Measurements from ENCODE around the gene C19orf38.
"Not testable (repeated sequence)": the region's sequence is repeated elsewhere in the genome, so short reads cannot be mapped to it uniquely, and the experiment has no call there.

Gene C19orf38

GRCh38 chr19:10877608-10878007 lies 29.4 kb downstream of the C19orf38 start:
- DNase-seq, result not testable (repeated sequence)

GRCh38 chr19:10878253-10878652 lies 30.0 kb downstream of the C19orf38 start:
- no peak for DNase-seq

- no peak for DNase-seq
These were observed 33.3 kb downstream of the C19orf38 start for GRCh38 chr19:10881403-10882107.

GRCh38 chr19:10882108-10882457 lies 33.9 kb downstream of the C19orf38 start:
- DNase-seq, result no peak

- no peak for DNase-seq
These were observed 36.1 kb downstream of the C19orf38 start for GRCh38 chr19:10884274-10884673.

GRCh38 chr19:10885201-10886169 lies 37.3 kb downstream of the C19orf38 start:
- no peak for DNase-seq

- DNase-seq, result no peak
These were observed 39.6 kb downstream of the C19orf38 start for GRCh38 chr19:10887616-10888367.

- no peak for DNase-seq
These were observed 40.2 kb downstream of the C19orf38 start for GRCh38 chr19:10888421-10888866.

GRCh38 chr19:10889880-10890279 lies 41.7 kb downstream of the C19orf38 start:
- DNase-seq, result no peak

- DNase-seq, result no peak
These were observed 43.3 kb downstream of the C19orf38 start for GRCh38 chr19:10891405-10892086.

GRCh38 chr19:10892256-10892655 lies 44.0 kb downstream of the C19orf38 start:
- DNase-seq, result no peak

GRCh38 chr19:10894911-10895213 lies 46.6 kb downstream of the C19orf38 start:
- no peak for DNase-seq

GRCh38 chr19:10895363-10895762 lies 47.1 kb downstream of the C19orf38 start:
- DNase-seq, result no peak

- DNase-seq, result no peak
These were observed 47.7 kb downstream of the C19orf38 start for GRCh38 chr19:10895920-10896319.

GRCh38 chr19:10896851-10897526 lies 48.8 kb downstream of the C19orf38 start:
- DNase-seq, result no peak

GRCh38 chr19:10898633-10899032 lies 50.4 kb downstream of the C19orf38 start:
- no peak for DNase-seq

GRCh38 chr19:10899151-10899653 lies 51.0 kb downstream of the C19orf38 start:
- no peak for DNase-seq

- DNase-seq, result no peak
These were observed 59.7 kb downstream of the C19orf38 start for GRCh38 chr19:10907925-10908324.

- no peak for DNase-seq
These were observed 60.3 kb downstream of the C19orf38 start for GRCh38 chr19:10908380-10908960.

GRCh38 chr19:10911579-10912363 lies 63.6 kb downstream of the C19orf38 start:
- DNase-seq, result no peak

- no peak for DNase-seq
These were observed 64.4 kb downstream of the C19orf38 start for GRCh38 chr19:10912619-10913018.
